ENCODE results near the gene EHBP1.

The EHBP1 gene

DNA sequence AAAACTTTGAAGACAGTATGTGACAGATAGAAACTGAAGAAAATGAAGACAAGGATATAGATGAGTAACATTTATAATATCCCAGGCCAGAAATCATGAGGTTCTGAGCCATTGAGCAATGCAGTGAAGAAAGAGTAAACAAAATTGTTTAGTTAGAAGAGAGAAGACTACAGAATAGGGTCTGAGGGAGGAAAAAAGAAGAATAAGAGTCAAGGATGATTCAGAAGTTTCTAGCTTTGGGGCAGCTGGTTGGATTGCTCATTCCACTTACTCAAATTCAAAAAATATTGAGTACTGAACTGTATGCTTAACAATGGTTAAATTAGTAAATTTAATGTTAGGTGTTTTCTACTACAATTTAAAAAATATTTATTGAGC is 190.1 kb downstream of the EHBP1 start:
- no peak for DNase-seq

GRCh38 chr2:62897187-62897827 is 191.8 kb downstream of the EHBP1 start:
- no peak for DNase-seq

- DNase-seq: no peak
Measured at GRCh38 chr2:62904344-62904743, 198.8 kb downstream of the EHBP1 start.

DNA sequence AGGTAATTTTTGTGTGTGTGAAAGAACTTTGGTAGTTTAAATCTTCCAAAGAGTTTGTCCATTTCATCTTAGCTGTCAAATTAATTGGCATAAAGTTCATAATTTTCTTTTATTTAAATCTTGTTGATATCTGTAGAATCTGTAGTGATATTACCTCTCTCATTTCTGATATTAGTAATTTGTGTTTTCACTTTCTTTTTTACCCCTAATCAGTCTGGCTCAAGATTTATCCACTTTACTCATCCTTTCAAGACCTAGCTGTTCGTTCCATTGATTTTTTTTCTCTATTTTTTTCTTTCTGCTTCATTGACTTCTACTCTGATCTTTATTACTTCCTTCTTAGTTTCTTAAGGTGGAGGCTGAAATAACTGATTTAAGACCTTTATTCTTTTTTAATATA is 202.6 kb downstream of the EHBP1 start:
- DNase-seq: no peak

DNA sequence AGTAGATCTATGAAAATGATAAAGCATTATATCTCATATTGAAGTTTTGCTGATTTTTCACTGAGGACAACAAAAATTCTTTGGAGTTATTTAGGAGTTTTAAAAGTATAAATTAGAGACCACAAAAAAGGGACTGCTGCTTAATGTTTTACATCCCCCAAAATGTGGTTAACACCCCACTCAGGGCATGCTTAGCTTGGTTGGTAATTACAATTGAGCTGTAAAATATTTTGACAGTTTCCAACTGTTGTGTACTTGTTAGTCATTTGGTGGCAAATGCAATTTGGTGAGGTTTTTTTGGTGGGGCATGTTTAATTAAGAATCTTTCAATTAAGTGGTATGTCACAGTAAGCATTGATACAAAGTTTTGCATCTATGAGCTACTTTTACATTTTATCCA is 207.8 kb downstream of the EHBP1 start:
- no peak for DNase-seq

DNA sequence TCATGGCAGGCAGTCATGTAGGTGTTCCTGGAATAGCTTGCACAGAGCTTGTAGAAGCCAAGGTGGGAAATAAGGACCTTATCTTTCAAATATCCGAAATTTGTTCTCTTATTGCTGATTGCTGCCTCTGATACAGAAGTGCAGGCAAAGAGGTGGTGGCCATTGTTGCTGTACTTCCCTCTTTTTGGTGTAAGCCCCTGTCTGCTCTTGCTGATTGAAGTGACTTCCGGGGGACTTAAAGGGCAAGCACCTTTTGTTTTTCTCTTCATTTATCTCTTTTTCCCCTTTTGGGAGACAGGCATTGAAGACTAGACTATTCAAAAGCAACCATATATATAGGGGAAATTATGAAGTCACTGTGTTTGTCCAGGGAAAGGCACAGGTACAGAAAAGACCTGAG is 213.5 kb downstream of the EHBP1 start:
- no peak for DNase-seq

GRCh38 chr2:62920070-62920469 is 214.6 kb downstream of the EHBP1 start:
- DNase-seq: no peak

- no peak for DNase-seq
Measured at GRCh38 chr2:62923242-62923641, 217.7 kb downstream of the EHBP1 start.

- DNase-seq: no peak
Measured at GRCh38 chr2:62923881-62924280, 218.4 kb downstream of the EHBP1 start.

- DNase-seq: no peak
Measured at GRCh38 chr2:62928015-62928414, 222.5 kb downstream of the EHBP1 start.

DNA sequence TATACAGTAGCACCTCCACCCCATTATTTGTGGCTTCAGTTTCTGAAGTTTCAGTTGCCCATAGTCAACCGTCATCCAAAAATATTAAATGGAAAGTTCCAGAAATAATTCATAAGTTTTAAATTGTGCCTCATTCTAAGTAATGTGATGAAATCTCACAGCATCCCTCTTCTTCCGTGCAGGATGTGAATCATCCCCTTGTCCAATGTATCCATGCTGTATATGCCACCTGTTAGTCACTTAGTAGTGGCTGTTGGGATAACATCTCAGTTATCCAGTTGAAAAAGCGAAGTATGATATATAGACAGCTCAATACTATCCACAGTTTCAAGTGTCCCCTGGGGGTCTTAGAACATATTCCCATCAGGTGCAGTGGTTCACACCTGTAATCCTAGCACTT is 226.0 kb downstream of the EHBP1 start:
- DNase-seq: no peak

DNA sequence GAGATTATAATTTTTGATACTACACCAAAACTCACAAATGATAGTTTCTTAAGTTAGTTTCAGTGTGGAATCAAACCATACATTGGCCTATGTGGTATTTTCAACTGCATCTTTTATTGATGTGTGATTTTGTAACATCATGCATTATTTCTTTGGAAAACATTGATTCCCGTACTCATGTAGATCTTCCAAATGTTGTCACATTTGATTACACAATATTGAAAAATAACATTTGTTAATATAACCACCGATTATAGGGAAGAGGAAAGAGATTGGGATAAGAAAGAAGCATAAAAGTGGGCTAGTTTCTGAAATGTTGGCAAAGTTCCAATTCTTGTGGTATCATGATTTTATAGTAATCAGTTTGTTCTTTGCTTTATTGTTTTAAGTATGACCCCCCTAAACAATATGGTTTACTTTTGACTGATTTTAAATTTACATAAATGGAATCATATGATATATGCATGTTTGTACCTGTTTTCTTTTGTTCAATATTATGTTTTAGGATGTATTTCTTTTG is 227.9 kb downstream of the EHBP1 start:
- DNase-seq: no peak

DNA sequence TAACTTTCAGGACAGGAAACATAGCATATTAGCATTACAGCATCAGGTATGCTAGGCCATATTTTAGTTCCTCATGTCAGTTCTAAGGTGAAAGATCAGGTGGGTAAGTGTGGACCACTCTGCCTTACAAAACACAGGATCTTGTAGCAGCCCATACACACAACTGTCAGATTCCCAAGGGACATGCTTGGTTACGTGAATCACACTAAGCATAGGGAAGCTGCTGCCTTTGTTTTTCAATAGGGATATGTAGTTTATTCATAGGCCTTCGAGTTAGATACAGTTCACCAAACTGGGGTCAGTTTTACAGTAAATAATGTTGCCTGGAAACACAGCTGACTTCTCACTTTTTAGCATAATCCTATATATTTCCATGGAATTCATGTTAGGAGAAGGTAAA is 229.0 kb downstream of the EHBP1 start:
- DNase-seq: no peak

- DNase-seq: no peak
Measured at GRCh38 chr2:62938126-62938525, 232.6 kb downstream of the EHBP1 start.

GRCh38 chr2:62939735-62940491 is 234.4 kb downstream of the EHBP1 start:
- no peak for DNase-seq

DNA sequence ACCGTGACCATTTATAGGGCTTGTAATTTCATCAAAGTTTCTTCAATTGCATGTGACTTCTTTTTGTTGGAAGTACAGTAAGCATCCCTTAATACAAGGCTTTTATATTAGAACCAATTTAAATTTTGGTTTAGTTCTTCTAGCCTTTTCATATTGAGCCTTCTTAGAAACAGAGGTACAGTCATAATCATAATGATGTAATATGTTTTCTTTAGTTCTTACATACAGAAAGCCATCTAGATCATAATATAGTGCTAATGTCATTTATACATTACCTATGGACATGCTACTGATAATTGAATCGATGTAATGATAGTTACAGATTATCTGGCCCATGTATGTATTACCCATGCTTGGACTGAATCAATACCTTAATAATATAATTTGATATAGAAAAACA is 235.2 kb downstream of the EHBP1 start:
- DNase-seq: no peak

GRCh38 chr2:62941413-62941812 is 235.9 kb downstream of the EHBP1 start:
- no peak for DNase-seq

DNA sequence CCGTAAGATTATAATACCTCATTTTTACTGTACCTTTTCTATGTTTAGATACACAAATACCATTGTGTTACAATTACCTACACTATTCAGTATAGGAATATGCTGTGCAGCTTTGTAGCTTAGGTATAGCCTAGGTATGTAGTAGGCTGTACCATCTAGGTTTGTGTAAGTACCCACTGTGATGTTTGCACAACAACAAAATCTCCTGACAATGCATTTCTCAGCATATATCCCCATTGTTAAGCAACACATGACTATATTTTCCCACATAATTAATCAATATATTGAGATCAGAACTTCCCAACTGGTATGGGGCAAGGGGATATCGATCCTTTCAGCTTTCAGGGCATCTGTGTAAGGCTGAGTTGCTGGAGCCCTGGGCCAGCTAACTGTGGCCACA is 238.8 kb downstream of the EHBP1 start:
- no peak for DNase-seq

DNA sequence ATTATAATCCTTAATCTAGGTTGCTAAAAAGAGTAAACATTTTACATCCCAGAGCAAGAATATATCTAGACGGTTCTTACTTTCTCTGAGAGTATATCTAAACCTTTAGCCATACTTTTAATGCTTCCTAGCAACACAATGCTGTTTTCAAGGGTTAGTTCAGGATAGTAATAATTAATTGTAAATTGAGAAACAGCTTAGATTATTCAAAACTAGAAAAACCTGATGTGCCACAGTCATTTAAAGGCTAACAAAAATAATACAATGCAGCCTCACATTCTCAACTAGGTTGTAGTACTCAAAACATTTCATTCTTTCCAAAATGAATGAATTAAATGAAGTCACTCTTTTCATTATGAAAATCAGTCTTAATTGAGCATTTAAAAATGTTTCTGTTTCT is 241.9 kb downstream of the EHBP1 start:
- DNase-seq: no peak

DNA sequence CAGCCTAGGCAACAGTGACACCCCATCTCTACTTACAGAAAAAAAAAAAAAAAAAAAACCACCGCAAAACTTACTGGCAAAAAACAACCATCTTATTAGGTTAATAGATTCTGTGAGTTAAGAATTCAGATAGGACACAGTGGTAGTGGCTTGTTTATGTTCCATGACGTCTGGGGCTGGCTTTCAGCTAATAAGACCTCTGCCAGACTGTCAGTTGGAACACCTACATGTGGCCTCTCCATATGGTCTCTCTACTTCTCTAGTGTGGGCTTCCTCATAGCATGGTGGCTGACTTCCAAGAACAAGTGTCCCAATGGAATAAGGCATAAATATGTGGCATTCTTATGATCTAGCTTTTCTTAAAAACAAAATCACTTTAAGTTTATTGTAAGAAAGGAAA is 251.1 kb downstream of the EHBP1 start:
- DNase-seq: no peak

- DNase-seq: no peak
Measured at GRCh38 chr2:62958206-62958605, 252.7 kb downstream of the EHBP1 start.

GRCh38 chr2:62964050-62964449 is 258.5 kb downstream of the EHBP1 start:
- DNase-seq: no peak

DNA sequence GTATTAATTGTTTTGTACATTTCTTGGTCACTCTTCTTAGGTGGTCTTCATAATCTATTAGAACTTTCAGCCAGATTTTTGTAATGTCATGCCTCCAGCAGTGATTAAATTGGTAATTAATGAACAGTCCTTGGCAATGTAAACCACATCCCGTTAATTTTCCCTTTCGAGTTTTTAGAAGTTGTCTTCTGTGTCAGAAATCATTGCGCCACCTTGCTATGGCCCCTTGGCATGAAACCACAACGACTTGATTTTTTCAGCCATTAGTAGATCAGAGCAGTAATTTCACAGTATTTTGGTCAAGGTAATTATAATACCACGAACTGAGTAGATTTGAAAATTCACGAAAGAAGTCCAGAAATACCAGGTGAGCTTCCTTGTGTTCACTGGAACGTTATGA is 259.2 kb downstream of the EHBP1 start:
- no peak for DNase-seq

DNA sequence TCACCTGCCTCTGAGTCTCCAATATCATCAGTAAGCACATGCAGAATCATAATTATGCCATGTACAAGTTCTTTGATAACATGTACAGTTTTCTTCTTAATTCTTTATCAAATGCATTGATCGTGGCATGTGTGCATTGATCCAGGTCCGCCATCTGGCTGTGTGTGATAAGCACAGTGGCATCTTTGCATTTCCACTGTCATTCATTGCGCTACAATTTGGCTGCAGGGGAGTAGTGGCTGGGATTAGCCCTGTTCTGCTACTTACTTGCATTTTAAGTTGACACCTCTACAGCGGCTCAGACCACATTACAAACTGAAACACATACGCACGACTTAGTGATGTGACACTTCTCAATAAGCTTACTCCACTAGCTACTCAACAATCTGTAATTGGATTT is 261.5 kb downstream of the EHBP1 start:
- no peak for DNase-seq

GRCh38 chr2:62968168-62968567 is 262.7 kb downstream of the EHBP1 start:
- no peak for DNase-seq
